HepG2 (cell line): ENCODE results near the gene HSP90AB1. TPM values are rescaled to one million over a fixed set of nuclear protein-coding genes. Genes with fewer than 3 reads are reported as not detected.

Source experiments
- CEBPB ChIP-seq: IDR thresholded peaks from 2 replicates; pipeline ENCODE4 v1.6.1; 2011; ENCODE audit warnings: low read depth, low read length, improper control_type of control experiment, borderline replicate concordance
- HOXA5 ChIP-seq: sonication (generic); formaldehyde crosslinking; IDR thresholded peaks from 2 replicates; pipeline ENCODE4 v1.4.0; 2020; ENCODE audit warnings: missing genetic modification reagents
- KDM4B ChIP-seq: sonication (generic); formaldehyde crosslinking; IDR thresholded peaks from 2 replicates; pipeline ENCODE4 v1.4.0; 2020; ENCODE audit warnings: missing genetic modification reagents
- KMT2A ChIP-seq: sonication (generic); formaldehyde crosslinking; IDR thresholded peaks from 2 replicates; pipeline ENCODE4 v1.4.0; 2020; ENCODE audit warnings: missing genetic modification reagents
- MAFK ChIP-seq, 2 experiments: IDR thresholded peaks in 1 of 2; conservative IDR thresholded peaks in 1 of 2; 2 replicates each; pipeline ENCODE4 v1.6.1; 2011; ENCODE audit warnings: improper control_type of control experiment in 2 of 2, low read length in 2 of 2
- MIXL1 ChIP-seq: IDR thresholded peaks from 2 replicates; pipeline ENCODE4 v1.6.1; 2016
- NFIB ChIP-seq: sonication (generic); formaldehyde crosslinking; IDR thresholded peaks from 2 replicates; pipeline ENCODE4 v1.9.0; 2021; ENCODE audit warnings: missing genetic modification reagents, mild to moderate bottlenecking, borderline replicate concordance
- NPAS2 ChIP-seq: sonication (generic); formaldehyde crosslinking; IDR thresholded peaks from 2 replicates; pipeline ENCODE4 v1.8.0; 2022; ENCODE audit warnings: mild to moderate bottlenecking, missing genetic modification reagents, borderline replicate concordance
- NR0B2 ChIP-seq: sonication (generic); formaldehyde crosslinking; IDR thresholded peaks from 2 replicates; pipeline ENCODE4 v1.4.0; 2020; ENCODE audit warnings: mild to moderate bottlenecking, missing genetic modification reagents
- RBM22 ChIP-seq: fragments of 200-400 bp; formaldehyde crosslinking; optimal IDR thresholded peaks from 2 replicates; pipeline ENCODE3; 2017; ENCODE audit warnings: mild to moderate bottlenecking, low read length, moderate library complexity
- RFX3 ChIP-seq: IDR thresholded peaks from 2 replicates; pipeline ENCODE4 v1.6.1; 2016; ENCODE audit warnings: missing biosample characterization, missing genetic modification reagents
- SMAD9 ChIP-seq: sonication (generic); formaldehyde crosslinking; IDR thresholded peaks from 2 replicates; pipeline ENCODE4 v1.5.1; 2020; ENCODE audit warnings: mild to moderate bottlenecking, missing genetic modification reagents
- SRSF4 ChIP-seq: fragments of 200-400 bp; formaldehyde crosslinking; IDR thresholded peaks from one replicate; pipeline ENCODE4 v1.6.1; 2018; ENCODE audit warnings: mild to moderate bottlenecking, low read depth, low read length, moderate library complexity; ENCODE audit not compliant: poor library complexity, severe bottlenecking
- TBL1XR1 ChIP-seq: fragments of 150-350 bp; IDR thresholded peaks from 2 replicates; pipeline ENCODE4 v1.6.1; 2014; ENCODE audit warnings: borderline replicate concordance, low read length; ENCODE audit not compliant: partially characterized antibody
- ZBTB21 ChIP-seq: sonication (generic); formaldehyde crosslinking; IDR thresholded peaks from 2 replicates; pipeline ENCODE4 v1.4.0; 2020; ENCODE audit warnings: missing genetic modification reagents
- ZBTB25 ChIP-seq: IDR thresholded peaks from 2 replicates; pipeline ENCODE4 v1.6.1; 2018; ENCODE audit warnings: missing genetic modification reagents
- ZNF205 ChIP-seq: IDR thresholded peaks from 2 replicates; pipeline ENCODE4 v1.6.1; 2018; ENCODE audit warnings: missing biosample characterization, missing genetic modification reagents
- ZNF251 ChIP-seq: sonication (generic); formaldehyde crosslinking; IDR thresholded peaks from 2 replicates; pipeline ENCODE4 v1.9.0; 2021; ENCODE audit warnings: mild to moderate bottlenecking, missing genetic modification reagents
- ZNF333 ChIP-seq: sonication (generic); formaldehyde crosslinking; IDR thresholded peaks from 2 replicates; pipeline ENCODE4 v1.4.0; 2020; ENCODE audit warnings: mild to moderate bottlenecking, missing genetic modification reagents, borderline replicate concordance
- ZSCAN20 ChIP-seq: sonication (generic); formaldehyde crosslinking; IDR thresholded peaks from 2 replicates; pipeline ENCODE4 v1.4.0; 2020; ENCODE audit warnings: missing genetic modification reagents, mild to moderate bottlenecking, borderline replicate concordance
- polyA plus RNA-seq, 8 experiments: library from polyadenylated mRNA; depleted of rRNA in 3 of 8; stranded (reverse) in 7 of 8; unstranded in 1 of 8; fragments of >200 nt; fragmentation: Illumina TruSeq in 4 of 8; extraction: Trizol in 4 of 8; gene quantifications; 2 replicates each; pipeline versions ENCODE4 v1.2.1 to v1.2.3, GENCODE V29; 2011 to 2016; ENCODE audit warnings: low read depth in 4 of 8, missing spikeins in 1 of 8, mixed read lengths in 1 of 8; ENCODE audit not compliant: insufficient read depth in 1 of 8
- total RNA-seq, 5 experiments: library from RNA; depleted of rRNA; stranded (reverse); fragments of >200 nt; fragmentation: Illumina TruSeq; extraction: Trizol; gene quantifications; 2 replicates each; pipeline ENCODE4 v1.2.3, GENCODE V29; 2016; ENCODE audit warnings: low read depth in 1 of 5
- TF ChIP-seq, protein P1 (sequence below): sonication (generic); formaldehyde crosslinking; IDR thresholded peaks from 2 replicates; pipeline ENCODE4 v1.8.0; 2022; ENCODE audit warnings: mild to moderate bottlenecking, missing genetic modification reagents
- TF ChIP-seq, protein P2 (sequence below): fragments of 450-650 bp; IDR thresholded peaks from 2 replicates; pipeline ENCODE4 v1.6.1; 2017; ENCODE audit warnings: mild to moderate bottlenecking

Gene HSP90AB1
- total and polyA plus RNA-seq, 2 of the 13 experiments (the other 11 are each of a cell fraction or from before 2014, with no cell fraction given) = 1,325 to 1,472 TPM

DNA sequence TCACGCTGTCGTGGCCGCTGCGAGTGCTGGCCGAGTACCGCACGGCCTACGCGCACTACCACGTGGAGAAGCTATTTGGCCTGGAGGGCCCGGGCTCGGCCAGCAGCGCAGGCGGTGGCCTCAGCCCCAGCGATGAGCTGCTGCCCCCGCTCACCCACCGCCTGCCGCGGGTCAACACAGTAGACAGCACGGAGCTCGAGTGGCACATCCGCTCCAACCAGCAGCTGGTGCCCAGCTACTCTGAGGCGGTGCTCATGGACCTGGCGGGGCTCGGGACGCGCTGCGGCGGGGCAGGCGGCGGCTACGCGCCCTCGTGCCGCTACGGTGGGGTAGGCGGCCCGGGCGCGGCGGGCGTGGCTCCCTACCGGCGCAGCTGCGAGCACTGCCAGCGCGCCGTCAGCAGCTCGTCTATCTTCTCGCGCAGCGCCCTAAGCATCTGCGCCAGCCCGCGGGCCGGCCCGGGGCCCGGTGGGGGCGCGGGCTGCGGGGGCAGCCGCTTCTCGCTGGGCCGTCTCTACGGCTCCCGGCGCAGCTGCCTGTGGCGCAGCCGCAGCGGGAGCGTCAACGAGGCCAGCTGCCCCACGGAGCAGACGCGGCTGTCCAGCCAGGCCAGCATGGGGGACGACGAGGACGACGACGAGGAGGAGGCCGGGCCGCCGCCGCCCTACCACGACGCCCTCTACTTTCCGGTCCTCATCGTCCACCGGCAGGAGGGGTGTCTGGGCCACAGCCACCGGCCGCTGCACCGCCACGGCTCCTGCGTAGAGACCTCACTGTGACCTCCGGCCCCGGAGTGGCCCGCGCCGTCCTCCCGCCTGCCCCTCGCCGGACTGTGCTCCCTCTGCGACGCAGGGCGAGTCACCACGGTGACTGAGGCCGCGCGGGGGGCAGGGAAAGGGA is 29.1 kb downstream of the HSP90AB1 start (continued):
- TF ChIP-seq RFX3 (CRISPR knock-in tag) (no peak), ZNF251 (CRISPR knock-in tag) (no peak), ZSCAN20 (CRISPR knock-in tag) (peak; percentile 43; the same call in 1 of the 2 replicates), MAFK (conservative IDR thresholded peaks at IDR 0.05 in 1 of 2, IDR thresholded peaks at IDR 0.05 in 1 of 2; ENCODE audit: low read length in 2 of 2) (no peak), TBL1XR1 (no peak), SRSF4 (no peak), ZBTB21 (CRISPR knock-in tag) (no peak), CEBPB (no peak), NR0B2 (CRISPR knock-in tag) (peak; percentile 27; the same call in 1 of the 2 replicates), KDM4B (CRISPR knock-in tag) (no peak), HOXA5 (CRISPR knock-in tag) (no peak), ZBTB25 (CRISPR knock-in tag) (no peak), MIXL1 (CRISPR knock-in tag) (no peak), NPAS2 (no peak), ZNF205 (no peak), SMAD9 (CRISPR knock-in tag) (no peak), ZNF333 (CRISPR knock-in tag) (peak; percentile 28; the same call in 1 of the 2 replicates), NFIB (CRISPR knock-in tag) (0 out of 2 replicates have a peak, but pooled peaks have one; percentile 40), RBM22 (no peak), KMT2A (CRISPR knock-in tag) (0 out of 2 replicates have a peak, but pooled peaks have one; percentile 34)
- TF ChIP-seq, protein P1, sequence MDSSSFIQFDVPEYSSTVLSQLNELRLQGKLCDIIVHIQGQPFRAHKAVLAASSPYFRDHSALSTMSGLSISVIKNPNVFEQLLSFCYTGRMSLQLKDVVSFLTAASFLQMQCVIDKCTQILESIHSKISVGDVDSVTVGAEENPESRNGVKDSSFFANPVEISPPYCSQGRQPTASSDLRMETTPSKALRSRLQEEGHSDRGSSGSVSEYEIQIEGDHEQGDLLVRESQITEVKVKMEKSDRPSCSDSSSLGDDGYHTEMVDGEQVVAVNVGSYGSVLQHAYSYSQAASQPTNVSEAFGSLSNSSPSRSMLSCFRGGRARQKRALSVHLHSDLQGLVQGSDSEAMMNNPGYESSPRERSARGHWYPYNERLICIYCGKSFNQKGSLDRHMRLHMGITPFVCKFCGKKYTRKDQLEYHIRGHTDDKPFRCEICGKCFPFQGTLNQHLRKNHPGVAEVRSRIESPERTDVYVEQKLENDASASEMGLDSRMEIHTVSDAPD (CRISPR knock-in tag) = no peak
- TF ChIP-seq, protein P2, sequence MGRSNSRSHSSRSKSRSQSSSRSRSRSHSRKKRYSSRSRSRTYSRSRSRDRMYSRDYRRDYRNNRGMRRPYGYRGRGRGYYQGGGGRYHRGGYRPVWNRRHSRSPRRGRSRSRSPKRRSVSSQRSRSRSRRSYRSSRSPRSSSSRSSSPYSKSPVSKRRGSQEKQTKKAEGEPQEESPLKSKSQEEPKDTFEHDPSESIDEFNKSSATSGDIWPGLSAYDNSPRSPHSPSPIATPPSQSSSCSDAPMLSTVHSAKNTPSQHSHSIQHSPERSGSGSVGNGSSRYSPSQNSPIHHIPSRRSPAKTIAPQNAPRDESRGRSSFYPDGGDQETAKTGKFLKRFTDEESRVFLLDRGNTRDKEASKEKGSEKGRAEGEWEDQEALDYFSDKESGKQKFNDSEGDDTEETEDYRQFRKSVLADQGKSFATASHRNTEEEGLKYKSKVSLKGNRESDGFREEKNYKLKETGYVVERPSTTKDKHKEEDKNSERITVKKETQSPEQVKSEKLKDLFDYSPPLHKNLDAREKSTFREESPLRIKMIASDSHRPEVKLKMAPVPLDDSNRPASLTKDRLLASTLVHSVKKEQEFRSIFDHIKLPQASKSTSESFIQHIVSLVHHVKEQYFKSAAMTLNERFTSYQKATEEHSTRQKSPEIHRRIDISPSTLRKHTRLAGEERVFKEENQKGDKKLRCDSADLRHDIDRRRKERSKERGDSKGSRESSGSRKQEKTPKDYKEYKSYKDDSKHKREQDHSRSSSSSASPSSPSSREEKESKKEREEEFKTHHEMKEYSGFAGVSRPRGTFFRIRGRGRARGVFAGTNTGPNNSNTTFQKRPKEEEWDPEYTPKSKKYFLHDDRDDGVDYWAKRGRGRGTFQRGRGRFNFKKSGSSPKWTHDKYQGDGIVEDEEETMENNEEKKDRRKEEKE = no peak
